Endothelial cell (in vitro differentiated cells): ENCODE results near the gene DGUOK. TPM values are rescaled to one million over a fixed set of nuclear protein-coding genes. Genes with fewer than 3 reads are reported as not detected.

Experiments used
- DNase-seq: peaks from one replicate; pipeline ENCODE4 v3.0.0; 2021; ENCODE audit warnings: low spot score
- H3K27ac Mint-ChIP-seq: one replicate; pipeline ENCODE4 v1.8.0; 2021; ENCODE audit warnings: mixed read lengths, inconsistent platforms; ENCODE audit not compliant: unreplicated experiment
- H3K27me3 Mint-ChIP-seq: one replicate; pipeline ENCODE4 v1.8.0; 2021; ENCODE audit warnings: mild to moderate bottlenecking, moderate library complexity, mixed read lengths, inconsistent platforms; ENCODE audit not compliant: unreplicated experiment
- H3K36me3 Mint-ChIP-seq: one replicate; pipeline ENCODE4 v1.8.0; 2021; ENCODE audit warnings: mild to moderate bottlenecking, low read depth, mixed read lengths, inconsistent platforms; ENCODE audit not compliant: unreplicated experiment
- H3K4me1 Mint-ChIP-seq: one replicate; pipeline ENCODE4 v1.8.0; 2021; ENCODE audit warnings: mild to moderate bottlenecking, mixed read lengths, inconsistent platforms; ENCODE audit not compliant: unreplicated experiment
- H3K4me3 Mint-ChIP-seq: one replicate; pipeline ENCODE4 v1.8.0; 2021; ENCODE audit warnings: mild to moderate bottlenecking, mixed read lengths, inconsistent platforms; ENCODE audit not compliant: unreplicated experiment
- H3K9me3 Mint-ChIP-seq: one replicate; pipeline ENCODE4 v1.8.0; 2021; ENCODE audit warnings: mixed read lengths, inconsistent platforms; ENCODE audit not compliant: unreplicated experiment
- total RNA-seq: library from RNA; stranded (reverse); fragmentation: NEBNext Ultra II Directional; extraction: Animal tissue kit (Norgen Biotek cat#: 25700); gene quantifications from one replicate; pipeline ENCODE4 v1.2.1, GENCODE V29; 2021; ENCODE audit not compliant: unreplicated experiment
- TF ChIP-seq, protein P1 (sequence below): fragments of 200-600 bp; sonication (generic); IDR thresholded peaks from one replicate; pipeline ENCODE4 v1.5.0; 2021; ENCODE audit warnings: antibody characterized with exemption; ENCODE audit not compliant: unreplicated experiment

Gene DGUOK
- total RNA-seq, 1 donor from 2014 or later: 68.3 TPM

DNA sequence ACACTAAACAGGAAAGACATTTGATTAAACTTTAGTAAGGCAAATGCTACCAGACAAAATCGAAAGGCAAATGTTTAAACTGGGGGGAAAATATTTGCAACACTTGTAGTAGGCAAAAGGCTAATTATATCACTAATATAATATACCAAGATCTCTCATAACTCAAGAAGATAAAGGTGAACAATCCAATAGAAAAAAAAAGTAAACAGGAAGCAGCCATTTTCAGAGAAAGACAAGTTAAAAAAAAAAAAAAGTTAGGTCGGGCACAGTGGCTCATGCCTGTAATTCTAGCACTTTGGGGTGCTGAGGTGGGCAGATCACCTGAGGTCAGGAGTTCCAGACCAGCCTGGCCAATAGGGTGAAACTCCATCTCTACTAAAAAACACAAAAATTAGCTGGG, 38.3 kb upstream of the DGUOK start:
- TF ChIP-seq, protein P1, sequence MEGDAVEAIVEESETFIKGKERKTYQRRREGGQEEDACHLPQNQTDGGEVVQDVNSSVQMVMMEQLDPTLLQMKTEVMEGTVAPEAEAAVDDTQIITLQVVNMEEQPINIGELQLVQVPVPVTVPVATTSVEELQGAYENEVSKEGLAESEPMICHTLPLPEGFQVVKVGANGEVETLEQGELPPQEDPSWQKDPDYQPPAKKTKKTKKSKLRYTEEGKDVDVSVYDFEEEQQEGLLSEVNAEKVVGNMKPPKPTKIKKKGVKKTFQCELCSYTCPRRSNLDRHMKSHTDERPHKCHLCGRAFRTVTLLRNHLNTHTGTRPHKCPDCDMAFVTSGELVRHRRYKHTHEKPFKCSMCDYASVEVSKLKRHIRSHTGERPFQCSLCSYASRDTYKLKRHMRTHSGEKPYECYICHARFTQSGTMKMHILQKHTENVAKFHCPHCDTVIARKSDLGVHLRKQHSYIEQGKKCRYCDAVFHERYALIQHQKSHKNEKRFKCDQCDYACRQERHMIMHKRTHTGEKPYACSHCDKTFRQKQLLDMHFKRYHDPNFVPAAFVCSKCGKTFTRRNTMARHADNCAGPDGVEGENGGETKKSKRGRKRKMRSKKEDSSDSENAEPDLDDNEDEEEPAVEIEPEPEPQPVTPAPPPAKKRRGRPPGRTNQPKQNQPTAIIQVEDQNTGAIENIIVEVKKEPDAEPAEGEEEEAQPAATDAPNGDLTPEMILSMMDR: no peak
- Mint-ChIP-seq H3K4me3 (no peak overlapping the region), H3K27ac (no peak overlapping the region), H3K27me3 (peaks cover 4% of the 10 kb centered on the region), H3K36me3 (no peaks in the 10 kb centered on the region), H3K9me3 (no peaks in the 10 kb centered on the region), H3K4me1 (peaks cover 2% of the 10 kb centered on the region)
- no peak for DNase-seq

DNA sequence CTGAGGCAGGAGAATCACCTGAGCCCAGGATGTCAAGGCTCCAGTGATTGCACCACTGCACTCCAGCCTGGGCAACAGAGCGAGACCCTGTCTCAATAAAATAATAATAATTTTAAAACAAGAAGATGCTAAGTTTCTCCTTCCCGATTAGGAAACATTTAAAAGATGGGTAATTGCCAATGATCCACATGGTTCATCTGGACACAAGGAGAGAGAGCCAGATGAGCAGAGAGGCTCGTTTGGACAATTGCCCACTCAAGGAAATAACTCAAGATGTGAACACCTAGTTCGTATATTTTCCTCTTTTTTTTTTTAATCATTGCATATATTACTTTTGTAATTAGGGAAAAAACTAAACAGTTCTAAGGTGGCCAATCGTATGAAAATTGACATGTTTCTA, 37.5 kb upstream of the DGUOK start:
- H3K4me3 Mint-ChIP-seq: no peak overlapping the region
- TF ChIP-seq, protein P1: no peak
- peaks cover 5% of the 10 kb centered on the region for H3K27me3 Mint-ChIP-seq
- H3K36me3 Mint-ChIP-seq: no peaks in the 10 kb centered on the region
- peaks cover 2% of the 10 kb centered on the region for H3K4me1 Mint-ChIP-seq
- DNase-seq: no peak
- H3K9me3 Mint-ChIP-seq: no peaks in the 10 kb centered on the region
- H3K27ac Mint-ChIP-seq: no peak overlapping the region

DNA sequence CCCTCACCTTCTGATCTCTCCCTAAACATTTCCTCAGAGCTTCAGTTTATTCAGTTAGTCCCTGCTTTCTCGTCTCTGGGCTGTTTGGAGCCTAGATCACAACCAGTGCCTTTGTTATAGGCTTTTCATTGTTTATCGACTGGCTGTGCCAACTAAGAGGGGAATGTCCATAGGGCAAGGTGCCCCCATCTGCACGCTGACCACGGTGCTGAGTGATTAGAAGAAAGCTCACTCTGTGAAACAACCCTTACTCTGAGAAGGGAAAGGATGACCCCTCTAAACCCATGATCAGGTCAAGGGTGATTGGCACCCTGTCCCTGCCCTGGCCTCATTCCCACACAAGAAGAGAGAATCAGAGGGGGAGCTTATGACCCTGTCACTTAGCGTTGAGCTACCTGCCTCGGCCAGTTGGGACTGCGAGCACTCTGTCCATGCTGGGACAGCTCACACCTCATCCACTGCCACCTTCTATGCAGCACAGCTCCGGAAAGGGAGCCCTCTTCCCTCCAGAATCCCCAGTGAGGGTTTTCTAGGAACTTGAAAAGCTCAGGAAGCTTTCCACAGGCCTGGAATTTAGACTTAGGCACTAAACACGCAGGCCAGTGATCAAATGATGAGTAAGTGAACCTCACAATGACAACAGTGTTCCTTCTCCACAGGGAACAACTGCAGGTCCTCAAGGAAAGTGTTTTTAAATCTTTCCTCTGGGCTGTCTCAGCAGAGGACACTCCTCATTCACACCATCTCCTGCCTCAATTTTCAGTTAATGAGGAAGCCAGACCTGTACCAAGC, 36.2 kb upstream of the DGUOK start:
- Mint-ChIP-seq H3K9me3 (no peaks in the 10 kb centered on the region), H3K36me3 (no peaks in the 10 kb centered on the region), H3K4me3 (no peak overlapping the region)

DNA sequence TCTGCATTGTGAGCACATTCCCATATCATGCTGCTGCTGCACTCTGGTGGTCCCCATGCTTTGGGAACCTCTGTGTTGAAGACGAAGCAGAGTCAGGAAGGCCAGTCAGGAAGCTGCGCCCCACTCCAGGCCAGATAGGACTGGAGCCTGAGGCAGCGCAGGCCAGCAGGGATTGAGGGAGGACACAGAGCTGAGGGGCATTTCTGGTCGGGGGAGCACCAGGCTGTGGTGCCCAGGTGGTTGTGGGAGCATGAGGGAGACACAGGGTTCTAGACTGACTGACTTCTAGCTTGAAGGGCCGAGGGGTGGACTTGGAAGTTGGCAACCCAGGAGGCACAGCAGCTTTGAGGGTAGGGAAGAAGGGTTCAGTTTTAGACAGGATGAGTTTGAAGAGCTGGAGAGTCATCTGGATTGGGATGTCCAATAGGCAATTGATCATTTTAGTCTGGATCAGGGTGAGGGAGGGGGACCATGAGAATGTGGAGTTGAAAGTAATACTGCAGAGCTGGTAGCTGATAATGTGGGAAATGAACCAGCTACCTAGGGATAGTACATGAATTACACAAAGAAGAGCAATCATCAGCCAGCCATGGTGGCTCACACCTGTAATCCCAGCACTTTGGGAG, 35.3 kb upstream of the DGUOK start:
- Mint-ChIP-seq H3K4me3 (no peak overlapping the region), H3K27ac (no peak overlapping the region), H3K9me3 (no peaks in the 10 kb centered on the region), H3K27me3 (peaks cover 6% of the 10 kb centered on the region), H3K36me3 (no peaks in the 10 kb centered on the region), H3K4me1 (peaks cover 2% of the 10 kb centered on the region)
- TF ChIP-seq, protein P1: no peak
- no peak for DNase-seq

More for the DNA sequence above, 36.2 kb upstream of the DGUOK start:
- Mint-ChIP-seq H3K27ac (no peak overlapping the region), H3K27me3 (peaks cover 7% of the 10 kb centered on the region), H3K4me1 (peaks cover 2% of the 10 kb centered on the region)
- no peak for DNase-seq
- TF ChIP-seq, protein P1: no peak
